HepG2 (cell line): Measurements from ENCODE around the gene ATG2A. TPM values are rescaled to one million over a fixed set of nuclear protein-coding genes. Genes with fewer than 3 reads are reported as not detected.

Experiments used
- CEBPB ChIP-seq: IDR thresholded peaks from 2 replicates; pipeline ENCODE4 v1.6.1; 2011; ENCODE audit warnings: low read depth, low read length, improper control_type of control experiment, borderline replicate concordance
- HDAC1 ChIP-seq: sonication (generic); formaldehyde crosslinking; IDR thresholded peaks from 2 replicates; pipeline ENCODE4 v1.5.1; 2020; ENCODE audit warnings: mild to moderate bottlenecking, missing genetic modification reagents
- KDM1A ChIP-seq: IDR thresholded peaks from 2 replicates; pipeline ENCODE4 v1.6.1; 2016; ENCODE audit warnings: missing compliant biosample characterization
- RFX5 ChIP-seq: IDR thresholded peaks from 2 replicates; pipeline ENCODE4 v1.6.1; 2011; ENCODE audit warnings: low read depth, low read length, improper control_type of control experiment
- TGIF2 ChIP-seq: IDR thresholded peaks from 2 replicates; pipeline ENCODE4 v1.6.1; 2016; ENCODE audit warnings: control low read depth, missing compliant biosample characterization
- ZFP62 ChIP-seq: sonication (generic); formaldehyde crosslinking; IDR thresholded peaks from 2 replicates; pipeline ENCODE4 v1.4.0; 2020; ENCODE audit warnings: missing genetic modification reagents
- ZKSCAN8 ChIP-seq: IDR thresholded peaks from 2 replicates; pipeline ENCODE4 v1.6.1; 2016; ENCODE audit warnings: borderline replicate concordance, missing genetic modification reagents, missing compliant biosample characterization
- ZNF124 ChIP-seq: sonication (generic); formaldehyde crosslinking; IDR thresholded peaks from 2 replicates; pipeline ENCODE4 v1.4.0; 2020; ENCODE audit warnings: missing genetic modification reagents
- ZNF547 ChIP-seq: sonication (generic); formaldehyde crosslinking; IDR thresholded peaks from 2 replicates; pipeline ENCODE4 v1.5.1; 2020; ENCODE audit warnings: mild to moderate bottlenecking, missing genetic modification reagents
- polyA plus RNA-seq, 8 experiments: library from polyadenylated mRNA; depleted of rRNA in 3 of 8; stranded (reverse) in 7 of 8; unstranded in 1 of 8; fragments of >200 nt; fragmentation: Illumina TruSeq in 4 of 8; extraction: Trizol in 4 of 8; gene quantifications; 2 replicates each; pipeline versions ENCODE4 v1.2.1 to v1.2.3, GENCODE V29; 2011 to 2016; ENCODE audit warnings: low read depth in 4 of 8, missing spikeins in 1 of 8, mixed read lengths in 1 of 8; ENCODE audit not compliant: insufficient read depth in 1 of 8
- total RNA-seq, 5 experiments: library from RNA; depleted of rRNA; stranded (reverse); fragments of >200 nt; fragmentation: Illumina TruSeq; extraction: Trizol; gene quantifications; 2 replicates each; pipeline ENCODE4 v1.2.3, GENCODE V29; 2016; ENCODE audit warnings: low read depth in 1 of 5
- TF ChIP-seq, protein P1 (sequence below): sonication (generic); formaldehyde crosslinking; IDR thresholded peaks from 2 replicates; pipeline ENCODE4 v1.5.0; 2020; ENCODE audit warnings: missing genetic modification reagents
- TF ChIP-seq, protein P2 (sequence below): sonication (generic); formaldehyde crosslinking; IDR thresholded peaks from 2 replicates; pipeline ENCODE4 v1.4.0; 2020; ENCODE audit warnings: missing genetic modification reagents
- TF ChIP-seq, protein P3 (sequence below): sonication (generic); formaldehyde crosslinking; conservative IDR thresholded peaks from 2 replicates; pipeline ENCODE4 v1.4.0; 2020; ENCODE audit warnings: missing genetic modification reagents
- TF ChIP-seq, protein P4 (sequence below): sonication (generic); formaldehyde crosslinking; IDR thresholded peaks from 2 replicates; pipeline ENCODE4 v1.9.0; 2021; ENCODE audit warnings: mild to moderate bottlenecking, missing genetic modification reagents
- TF ChIP-seq, protein P5 (sequence below): sonication (generic); formaldehyde crosslinking; IDR thresholded peaks from 2 replicates; pipeline ENCODE4 v1.5.0; 2020; ENCODE audit warnings: mild to moderate bottlenecking, missing genetic modification reagents

The ATG2A gene
- total and polyA plus RNA-seq, 2 of the 13 experiments (the other 11 are each of a cell fraction or from before 2014, with no cell fraction given): 6.7 to 8.0 TPM

DNA sequence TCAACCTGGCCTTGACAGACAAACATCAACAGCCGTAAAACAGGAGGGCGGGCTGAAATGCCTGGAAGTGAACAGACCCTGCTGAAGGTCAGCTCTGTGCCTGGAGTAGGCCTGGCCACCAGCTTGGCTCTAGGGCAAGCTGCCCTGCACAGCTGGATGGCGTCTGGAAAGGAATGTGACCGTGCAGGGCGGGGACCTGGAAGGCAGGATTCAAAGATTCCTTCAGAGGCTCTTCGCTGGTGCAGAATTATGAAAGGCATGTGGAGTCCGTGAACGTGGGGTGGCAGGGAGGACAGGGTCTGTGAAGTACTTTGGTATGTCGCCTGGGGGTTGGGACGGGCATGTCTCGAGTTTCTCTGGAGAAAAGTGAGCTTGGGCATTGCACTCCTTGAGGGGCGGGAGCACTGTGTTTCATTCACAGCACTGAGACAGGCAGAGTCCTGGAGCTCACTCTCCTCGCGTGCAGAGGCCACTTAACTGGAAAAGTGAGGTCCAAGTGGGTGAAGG lies 40.1 kb downstream of the ATG2A start (continued):
- TF ChIP-seq ZKSCAN8 (CRISPR knock-in tag) (no peak), CEBPB (no peak), HDAC1 (no peak), ZNF124 (CRISPR knock-in tag) (no peak), KDM1A (CRISPR knock-in tag) (no peak), ZFP62 (CRISPR knock-in tag) (0 out of 2 replicates have a peak, but pooled peaks have one; percentile 56), RFX5 (no peak), TGIF2 (CRISPR knock-in tag) (no peak), ZNF547 (CRISPR knock-in tag) (no peak; the same call in 1 of the 2 replicates)
- TF ChIP-seq, protein P1, sequence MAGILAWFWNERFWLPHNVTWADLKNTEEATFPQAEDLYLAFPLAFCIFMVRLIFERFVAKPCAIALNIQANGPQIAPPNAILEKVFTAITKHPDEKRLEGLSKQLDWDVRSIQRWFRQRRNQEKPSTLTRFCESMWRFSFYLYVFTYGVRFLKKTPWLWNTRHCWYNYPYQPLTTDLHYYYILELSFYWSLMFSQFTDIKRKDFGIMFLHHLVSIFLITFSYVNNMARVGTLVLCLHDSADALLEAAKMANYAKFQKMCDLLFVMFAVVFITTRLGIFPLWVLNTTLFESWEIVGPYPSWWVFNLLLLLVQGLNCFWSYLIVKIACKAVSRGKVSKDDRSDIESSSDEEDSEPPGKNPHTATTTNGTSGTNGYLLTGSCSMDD: no peak
- TF ChIP-seq, protein P2, sequence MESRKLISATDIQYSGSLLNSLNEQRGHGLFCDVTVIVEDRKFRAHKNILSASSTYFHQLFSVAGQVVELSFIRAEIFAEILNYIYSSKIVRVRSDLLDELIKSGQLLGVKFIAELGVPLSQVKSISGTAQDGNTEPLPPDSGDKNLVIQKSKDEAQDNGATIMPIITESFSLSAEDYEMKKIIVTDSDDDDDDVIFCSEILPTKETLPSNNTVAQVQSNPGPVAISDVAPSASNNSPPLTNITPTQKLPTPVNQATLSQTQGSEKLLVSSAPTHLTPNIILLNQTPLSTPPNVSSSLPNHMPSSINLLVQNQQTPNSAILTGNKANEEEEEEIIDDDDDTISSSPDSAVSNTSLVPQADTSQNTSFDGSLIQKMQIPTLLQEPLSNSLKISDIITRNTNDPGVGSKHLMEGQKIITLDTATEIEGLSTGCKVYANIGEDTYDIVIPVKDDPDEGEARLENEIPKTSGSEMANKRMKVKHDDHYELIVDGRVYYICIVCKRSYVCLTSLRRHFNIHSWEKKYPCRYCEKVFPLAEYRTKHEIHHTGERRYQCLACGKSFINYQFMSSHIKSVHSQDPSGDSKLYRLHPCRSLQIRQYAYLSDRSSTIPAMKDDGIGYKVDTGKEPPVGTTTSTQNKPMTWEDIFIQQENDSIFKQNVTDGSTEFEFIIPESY (CRISPR knock-in tag): no peak
- TF ChIP-seq, protein P3, sequence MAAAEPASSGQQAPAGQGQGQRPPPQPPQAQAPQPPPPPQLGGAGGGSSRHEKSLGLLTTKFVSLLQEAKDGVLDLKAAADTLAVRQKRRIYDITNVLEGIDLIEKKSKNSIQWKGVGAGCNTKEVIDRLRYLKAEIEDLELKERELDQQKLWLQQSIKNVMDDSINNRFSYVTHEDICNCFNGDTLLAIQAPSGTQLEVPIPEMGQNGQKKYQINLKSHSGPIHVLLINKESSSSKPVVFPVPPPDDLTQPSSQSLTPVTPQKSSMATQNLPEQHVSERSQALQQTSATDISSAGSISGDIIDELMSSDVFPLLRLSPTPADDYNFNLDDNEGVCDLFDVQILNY: no peak
- TF ChIP-seq, protein P4, sequence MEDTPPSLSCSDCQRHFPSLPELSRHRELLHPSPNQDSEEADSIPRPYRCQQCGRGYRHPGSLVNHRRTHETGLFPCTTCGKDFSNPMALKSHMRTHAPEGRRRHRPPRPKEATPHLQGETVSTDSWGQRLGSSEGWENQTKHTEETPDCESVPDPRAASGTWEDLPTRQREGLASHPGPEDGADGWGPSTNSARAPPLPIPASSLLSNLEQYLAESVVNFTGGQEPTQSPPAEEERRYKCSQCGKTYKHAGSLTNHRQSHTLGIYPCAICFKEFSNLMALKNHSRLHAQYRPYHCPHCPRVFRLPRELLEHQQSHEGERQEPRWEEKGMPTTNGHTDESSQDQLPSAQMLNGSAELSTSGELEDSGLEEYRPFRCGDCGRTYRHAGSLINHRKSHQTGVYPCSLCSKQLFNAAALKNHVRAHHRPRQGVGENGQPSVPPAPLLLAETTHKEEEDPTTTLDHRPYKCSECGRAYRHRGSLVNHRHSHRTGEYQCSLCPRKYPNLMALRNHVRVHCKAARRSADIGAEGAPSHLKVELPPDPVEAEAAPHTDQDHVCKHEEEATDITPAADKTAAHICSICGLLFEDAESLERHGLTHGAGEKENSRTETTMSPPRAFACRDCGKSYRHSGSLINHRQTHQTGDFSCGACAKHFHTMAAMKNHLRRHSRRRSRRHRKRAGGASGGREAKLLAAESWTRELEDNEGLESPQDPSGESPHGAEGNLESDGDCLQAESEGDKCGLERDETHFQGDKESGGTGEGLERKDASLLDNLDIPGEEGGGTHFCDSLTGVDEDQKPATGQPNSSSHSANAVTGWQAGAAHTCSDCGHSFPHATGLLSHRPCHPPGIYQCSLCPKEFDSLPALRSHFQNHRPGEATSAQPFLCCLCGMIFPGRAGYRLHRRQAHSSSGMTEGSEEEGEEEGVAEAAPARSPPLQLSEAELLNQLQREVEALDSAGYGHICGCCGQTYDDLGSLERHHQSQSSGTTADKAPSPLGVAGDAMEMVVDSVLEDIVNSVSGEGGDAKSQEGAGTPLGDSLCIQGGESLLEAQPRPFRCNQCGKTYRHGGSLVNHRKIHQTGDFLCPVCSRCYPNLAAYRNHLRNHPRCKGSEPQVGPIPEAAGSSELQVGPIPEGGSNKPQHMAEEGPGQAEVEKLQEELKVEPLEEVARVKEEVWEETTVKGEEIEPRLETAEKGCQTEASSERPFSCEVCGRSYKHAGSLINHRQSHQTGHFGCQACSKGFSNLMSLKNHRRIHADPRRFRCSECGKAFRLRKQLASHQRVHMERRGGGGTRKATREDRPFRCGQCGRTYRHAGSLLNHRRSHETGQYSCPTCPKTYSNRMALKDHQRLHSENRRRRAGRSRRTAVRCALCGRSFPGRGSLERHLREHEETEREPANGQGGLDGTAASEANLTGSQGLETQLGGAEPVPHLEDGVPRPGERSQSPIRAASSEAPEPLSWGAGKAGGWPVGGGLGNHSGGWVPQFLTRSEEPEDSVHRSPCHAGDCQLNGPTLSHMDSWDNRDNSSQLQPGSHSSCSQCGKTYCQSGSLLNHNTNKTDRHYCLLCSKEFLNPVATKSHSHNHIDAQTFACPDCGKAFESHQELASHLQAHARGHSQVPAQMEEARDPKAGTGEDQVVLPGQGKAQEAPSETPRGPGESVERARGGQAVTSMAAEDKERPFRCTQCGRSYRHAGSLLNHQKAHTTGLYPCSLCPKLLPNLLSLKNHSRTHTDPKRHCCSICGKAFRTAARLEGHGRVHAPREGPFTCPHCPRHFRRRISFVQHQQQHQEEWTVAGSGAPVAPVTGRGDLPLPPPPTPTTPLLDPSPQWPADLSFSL (CRISPR knock-in tag): no peak
- TF ChIP-seq, protein P5, sequence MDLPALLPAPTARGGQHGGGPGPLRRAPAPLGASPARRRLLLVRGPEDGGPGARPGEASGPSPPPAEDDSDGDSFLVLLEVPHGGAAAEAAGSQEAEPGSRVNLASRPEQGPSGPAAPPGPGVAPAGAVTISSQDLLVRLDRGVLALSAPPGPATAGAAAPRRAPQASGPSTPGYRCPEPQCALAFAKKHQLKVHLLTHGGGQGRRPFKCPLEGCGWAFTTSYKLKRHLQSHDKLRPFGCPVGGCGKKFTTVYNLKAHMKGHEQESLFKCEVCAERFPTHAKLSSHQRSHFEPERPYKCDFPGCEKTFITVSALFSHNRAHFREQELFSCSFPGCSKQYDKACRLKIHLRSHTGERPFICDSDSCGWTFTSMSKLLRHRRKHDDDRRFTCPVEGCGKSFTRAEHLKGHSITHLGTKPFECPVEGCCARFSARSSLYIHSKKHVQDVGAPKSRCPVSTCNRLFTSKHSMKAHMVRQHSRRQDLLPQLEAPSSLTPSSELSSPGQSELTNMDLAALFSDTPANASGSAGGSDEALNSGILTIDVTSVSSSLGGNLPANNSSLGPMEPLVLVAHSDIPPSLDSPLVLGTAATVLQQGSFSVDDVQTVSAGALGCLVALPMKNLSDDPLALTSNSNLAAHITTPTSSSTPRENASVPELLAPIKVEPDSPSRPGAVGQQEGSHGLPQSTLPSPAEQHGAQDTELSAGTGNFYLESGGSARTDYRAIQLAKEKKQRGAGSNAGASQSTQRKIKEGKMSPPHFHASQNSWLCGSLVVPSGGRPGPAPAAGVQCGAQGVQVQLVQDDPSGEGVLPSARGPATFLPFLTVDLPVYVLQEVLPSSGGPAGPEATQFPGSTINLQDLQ: no peak
